ENCODE results near the gene VAT1L.

The VAT1L gene

GRCh38 chr16:77868052-77868451 is 79.7 kb downstream of the VAT1L start:
- DNase-seq (ENCODE audit: low read depth, low spot score) = no peak

DNA sequence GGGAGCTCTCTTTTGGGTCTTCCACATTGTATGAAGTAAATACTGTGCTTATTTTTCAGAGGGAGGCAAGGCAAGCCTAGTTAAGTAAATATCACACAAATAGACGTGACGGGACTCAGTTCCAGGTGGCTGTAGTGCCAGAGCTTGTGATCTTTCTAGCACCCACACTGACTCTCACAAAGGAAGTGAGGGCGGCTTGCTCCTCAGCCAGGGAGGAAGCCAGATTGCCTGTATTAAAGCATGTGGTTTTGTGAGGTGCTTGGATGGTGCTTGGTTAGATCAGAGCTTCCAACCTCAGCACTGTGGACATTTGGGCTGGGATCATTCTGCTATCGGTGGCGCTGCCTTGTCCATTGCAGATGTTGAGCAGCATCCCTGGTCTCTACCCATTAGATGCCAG is 80.1 kb downstream of the VAT1L start:
- DNase-seq (ENCODE audit: low read depth, low spot score) = no peak

DNA sequence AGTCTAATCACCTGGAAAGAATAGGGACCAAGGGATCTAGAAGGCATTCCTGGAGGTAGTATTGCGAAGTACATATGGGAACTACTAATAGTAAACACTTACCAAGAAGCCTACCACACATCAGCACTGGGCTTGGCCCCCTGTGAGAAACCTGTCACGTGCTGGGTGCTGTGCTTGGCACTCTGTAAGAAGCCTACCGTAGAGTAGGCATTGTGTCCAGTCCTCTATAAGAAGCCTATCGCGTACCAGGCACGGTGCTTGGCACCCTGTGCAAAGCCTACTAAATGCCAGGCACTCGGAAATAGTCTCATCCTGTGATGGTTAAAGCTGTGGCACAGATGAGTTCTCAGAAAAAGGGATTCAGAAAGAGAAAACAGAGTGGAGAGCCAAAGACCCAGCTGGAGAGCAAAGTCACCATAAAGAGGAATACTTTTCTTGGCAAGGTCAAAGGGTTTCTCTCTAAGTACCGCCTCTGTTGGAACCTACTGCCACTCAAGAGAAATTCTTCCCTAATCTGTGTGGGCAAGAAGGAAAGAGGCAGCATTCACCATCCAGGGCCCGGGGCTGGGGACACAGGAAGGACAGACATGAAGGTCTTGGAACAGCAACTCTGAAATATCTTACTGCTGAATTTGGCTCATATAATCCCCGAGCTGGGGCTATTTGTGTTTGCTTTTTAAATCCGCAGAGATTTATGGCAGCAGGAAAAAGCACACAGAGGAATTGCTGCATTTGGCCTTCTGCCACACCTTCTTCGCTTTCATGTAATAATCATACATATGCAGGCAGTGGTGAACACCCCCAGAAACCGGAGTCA is 81.8 kb downstream of the VAT1L start:
- DNase-seq (ENCODE audit: low read depth, low spot score) = no peak

GRCh38 chr16:77871932-77872331 is 83.6 kb downstream of the VAT1L start:
- no peak for DNase-seq (ENCODE audit: low read depth, low spot score)

GRCh38 chr16:77873066-77873465 is 84.7 kb downstream of the VAT1L start:
- no peak for DNase-seq (ENCODE audit: low read depth, low spot score)

DNA sequence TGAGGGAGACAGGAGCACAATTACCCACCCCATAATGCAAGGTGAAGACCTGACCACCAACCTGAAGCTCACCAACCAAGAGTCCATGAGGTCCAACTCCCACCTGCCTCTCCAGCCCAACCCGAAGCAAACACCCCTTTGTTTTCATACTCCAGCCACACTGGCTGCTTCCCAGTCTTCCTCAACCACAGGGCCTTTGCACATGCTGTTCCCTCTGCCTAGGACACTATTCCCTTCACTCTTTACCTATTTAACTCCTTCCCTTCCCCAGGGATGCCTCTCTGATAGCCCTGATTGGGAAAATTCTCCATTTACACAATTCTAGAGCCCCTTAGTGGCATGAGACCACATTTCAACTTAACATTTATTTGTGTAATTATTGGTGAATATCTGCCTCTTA is 86.0 kb downstream of the VAT1L start:
- no peak for DNase-seq (ENCODE audit: low read depth, low spot score)

DNA sequence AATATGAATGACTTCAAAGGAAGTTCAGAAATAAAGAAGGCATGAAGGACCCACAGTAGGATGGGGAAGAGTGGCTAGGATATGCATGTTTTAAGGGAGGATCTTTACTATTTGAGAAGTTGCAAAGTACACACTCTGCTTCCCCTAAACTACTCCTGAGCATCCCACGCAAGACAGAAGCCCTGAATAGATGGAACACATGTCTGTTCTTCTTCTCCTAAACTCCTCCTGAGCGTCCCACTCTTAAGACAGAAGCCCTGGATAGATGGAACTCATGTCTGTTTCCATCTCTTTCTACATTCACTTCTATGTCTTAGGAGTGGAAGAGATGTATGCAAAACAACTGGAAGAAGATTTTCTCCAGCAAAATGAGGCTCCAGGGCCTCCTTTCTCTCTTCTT is 88.4 kb downstream of the VAT1L start:
- DNase-seq (ENCODE audit: low read depth, low spot score) = no peak

DNA sequence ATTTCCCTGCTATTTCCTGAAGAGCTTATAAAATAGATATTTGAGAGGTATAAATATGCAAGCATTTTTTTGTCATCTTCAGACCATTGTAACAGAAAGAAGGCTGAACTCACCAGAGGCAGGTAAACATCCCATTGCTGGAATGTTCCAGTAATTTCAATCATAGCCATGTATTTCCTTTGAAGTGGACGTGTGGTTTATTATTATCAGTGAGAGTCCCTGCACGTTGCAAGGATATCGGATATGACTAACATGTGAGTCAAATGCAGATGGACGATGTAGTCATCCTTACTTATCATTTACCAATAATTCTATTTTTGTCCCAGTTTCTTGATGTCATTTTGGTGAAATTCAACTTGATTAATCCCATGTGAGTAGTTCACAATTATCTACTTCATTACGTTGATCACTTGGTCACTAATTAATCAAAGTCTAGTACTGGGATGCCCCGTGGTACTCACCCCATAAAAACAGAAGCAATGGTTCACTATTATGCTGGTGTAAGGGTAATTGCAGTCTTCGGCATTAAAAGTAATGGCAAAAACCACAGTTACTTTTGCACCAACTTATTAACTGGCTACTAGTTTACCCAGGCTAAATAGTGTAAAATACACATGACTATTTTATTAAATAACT is 89.5 kb downstream of the VAT1L start:
- DNase-seq (ENCODE audit: low read depth, low spot score) = no peak

DNA sequence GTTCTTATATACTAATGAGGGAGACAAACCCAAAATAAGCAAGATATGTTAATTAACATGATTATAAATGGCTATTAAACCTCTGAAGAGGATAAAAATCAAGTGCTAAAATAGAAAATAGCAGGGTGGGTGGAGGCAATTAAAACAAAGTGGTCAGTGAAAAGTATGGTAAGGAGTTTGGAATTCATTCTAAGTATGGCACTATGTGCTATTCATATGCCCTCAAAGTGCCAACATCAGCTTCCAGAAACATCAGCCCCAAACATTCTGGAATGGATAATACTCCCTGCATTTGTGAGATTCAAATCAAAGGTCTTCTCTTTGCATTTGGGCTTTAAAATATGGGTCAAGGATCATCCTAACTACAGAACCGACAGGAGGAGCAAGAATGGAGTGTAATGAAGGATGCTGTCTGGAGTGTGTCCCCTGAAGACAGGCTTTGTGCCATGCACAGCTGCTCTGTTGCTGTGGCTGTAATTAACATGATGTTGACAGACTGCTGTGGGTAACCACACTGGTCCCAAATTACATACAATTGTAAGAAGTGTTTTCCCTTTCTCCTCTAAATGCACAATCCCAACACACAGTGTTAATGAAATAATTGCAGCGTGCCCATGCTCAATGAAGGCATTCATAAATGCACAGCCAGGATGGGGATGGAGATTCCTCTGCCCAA is 93.1 kb downstream of the VAT1L start:
- no peak for DNase-seq (ENCODE audit: low read depth, low spot score)

GRCh38 chr16:77882358-77882757 is 94.0 kb downstream of the VAT1L start:
- no peak for DNase-seq (ENCODE audit: low read depth, low spot score)

GRCh38 chr16:77885571-77886295 is 97.4 kb downstream of the VAT1L start:
- no peak for DNase-seq (ENCODE audit: low read depth, low spot score)

DNA sequence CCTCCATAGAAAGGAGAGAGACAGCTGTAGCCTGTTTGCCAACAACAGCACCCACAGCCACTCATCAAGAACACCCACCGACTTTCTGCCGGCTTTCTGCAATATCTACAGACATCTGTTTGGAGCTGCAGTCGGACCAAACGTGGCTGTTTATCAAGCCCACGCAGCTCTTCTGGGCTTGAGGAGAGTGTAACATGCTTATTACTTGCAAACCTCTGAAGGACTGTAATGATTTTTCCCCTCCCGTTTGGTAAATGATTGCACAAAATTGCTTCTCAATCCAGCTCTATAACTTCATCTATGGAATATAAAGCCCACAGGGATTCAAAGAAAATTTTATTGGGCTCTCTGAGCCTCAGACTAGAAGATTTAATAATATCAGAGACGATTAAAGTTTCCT is 100.5 kb downstream of the VAT1L start:
- DNase-seq (ENCODE audit: low read depth, low spot score) = no peak

DNA sequence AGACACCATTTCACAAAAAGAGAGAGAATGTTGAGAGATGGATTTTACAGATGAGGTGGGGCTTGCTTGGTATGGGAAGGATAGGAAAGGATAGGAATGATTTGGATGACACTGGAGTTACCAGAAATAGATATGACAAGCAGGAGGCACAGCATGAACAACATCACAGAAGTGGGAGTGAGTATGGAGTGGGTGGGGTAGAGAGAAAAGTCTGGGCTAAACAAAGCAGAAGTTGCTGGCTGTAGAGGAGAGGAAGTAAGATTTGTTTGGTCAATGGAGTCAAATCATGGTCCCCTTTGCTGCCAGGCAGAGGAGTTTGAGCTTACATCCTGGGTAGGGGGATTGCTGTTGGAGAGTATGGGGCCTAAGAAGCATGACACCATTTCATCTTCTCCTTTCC is 101.7 kb downstream of the VAT1L start:
- DNase-seq (ENCODE audit: low read depth, low spot score) = no peak

DNA sequence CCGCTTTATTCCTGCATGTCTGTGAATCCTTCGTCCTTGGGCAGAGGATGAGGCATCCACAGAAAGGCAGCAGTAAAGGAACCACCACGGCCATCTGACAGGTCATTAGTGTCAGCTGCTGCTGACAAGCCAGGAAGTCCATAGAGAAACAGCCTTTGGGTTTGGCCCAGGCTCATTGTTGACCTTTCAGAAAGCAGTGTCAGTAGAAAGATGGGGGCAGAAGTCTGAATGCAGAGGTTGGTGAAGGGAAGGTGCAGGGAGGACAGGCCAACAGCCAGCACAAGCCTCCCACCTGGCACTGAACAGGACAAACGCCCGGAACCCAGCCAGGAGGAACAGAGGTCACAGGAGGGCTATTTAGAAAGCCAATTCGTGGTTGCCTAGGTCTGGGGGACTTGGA is 105.8 kb downstream of the VAT1L start:
- DNase-seq (ENCODE audit: low read depth, low spot score) = no peak

GRCh38 chr16:77895962-77896361 is 107.6 kb downstream of the VAT1L start:
- no peak for DNase-seq (ENCODE audit: low read depth, low spot score)

DNA sequence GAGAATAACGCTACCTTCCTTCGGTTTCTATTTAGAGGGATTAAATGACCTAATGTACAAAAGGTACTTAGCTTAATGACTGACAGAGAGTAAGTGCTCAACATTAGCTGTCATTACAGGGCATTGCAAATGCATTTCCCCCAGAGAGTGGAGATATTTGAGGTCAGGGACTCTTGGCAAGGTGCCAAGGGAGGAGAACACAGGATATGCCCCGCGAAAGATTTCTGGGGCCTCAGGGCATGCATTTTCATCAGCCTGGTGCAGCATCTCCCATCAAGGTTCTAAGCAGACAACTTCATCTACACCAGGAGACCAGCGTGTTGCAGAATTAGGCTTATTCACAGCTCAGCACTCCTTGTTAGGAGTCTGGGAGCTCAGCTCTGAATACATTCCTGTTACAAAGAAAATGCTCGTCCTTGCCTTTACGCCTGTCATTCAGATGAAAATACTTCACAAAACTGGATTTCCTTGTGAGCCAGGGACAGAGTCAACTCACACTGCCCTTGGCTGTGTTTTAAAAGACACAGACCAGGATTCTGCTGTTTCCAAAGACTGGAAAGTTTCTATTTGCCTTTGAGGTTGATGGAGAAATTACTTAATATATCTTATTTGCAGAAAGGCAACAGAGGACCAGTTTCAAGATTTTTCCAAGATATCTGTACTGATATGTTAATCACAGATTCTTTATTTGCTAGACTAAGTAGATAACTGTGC is 108.2 kb downstream of the VAT1L start:
- DNase-seq (ENCODE audit: low read depth, low spot score) = no peak

GRCh38 chr16:77897129-77897437 is 108.7 kb downstream of the VAT1L start:
- DNase-seq (ENCODE audit: low read depth, low spot score) = no peak

GRCh38 chr16:77897831-77898605 is 109.7 kb downstream of the VAT1L start:
- DNase-seq (ENCODE audit: low read depth, low spot score) = no peak

DNA sequence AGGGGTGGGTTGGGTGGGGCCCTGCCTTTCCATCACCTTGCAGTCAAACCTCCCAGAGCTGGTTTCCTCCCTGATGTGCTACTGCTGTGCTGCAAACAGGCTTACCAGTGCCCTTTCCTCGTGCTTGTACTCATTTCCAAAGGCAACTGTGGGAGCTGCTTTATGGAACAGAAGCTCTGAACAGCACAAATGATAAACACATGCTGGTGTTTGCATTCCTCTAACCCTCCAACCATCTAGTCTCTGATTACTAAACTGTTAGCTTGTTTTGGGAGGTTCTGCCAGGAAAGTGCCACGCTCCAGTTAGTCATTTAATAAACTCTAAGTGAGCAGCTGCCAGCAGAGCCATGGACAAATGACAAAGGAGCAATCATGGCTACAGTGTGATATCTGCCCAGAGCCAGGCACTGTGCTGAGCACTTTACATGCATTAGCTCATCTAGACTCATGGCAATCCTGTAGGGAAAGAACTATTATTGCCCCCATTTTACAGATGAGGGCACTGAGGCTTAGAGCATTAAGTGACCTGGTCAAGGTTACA is 110.4 kb downstream of the VAT1L start:
- DNase-seq (ENCODE audit: low read depth, low spot score) = no peak

DNA sequence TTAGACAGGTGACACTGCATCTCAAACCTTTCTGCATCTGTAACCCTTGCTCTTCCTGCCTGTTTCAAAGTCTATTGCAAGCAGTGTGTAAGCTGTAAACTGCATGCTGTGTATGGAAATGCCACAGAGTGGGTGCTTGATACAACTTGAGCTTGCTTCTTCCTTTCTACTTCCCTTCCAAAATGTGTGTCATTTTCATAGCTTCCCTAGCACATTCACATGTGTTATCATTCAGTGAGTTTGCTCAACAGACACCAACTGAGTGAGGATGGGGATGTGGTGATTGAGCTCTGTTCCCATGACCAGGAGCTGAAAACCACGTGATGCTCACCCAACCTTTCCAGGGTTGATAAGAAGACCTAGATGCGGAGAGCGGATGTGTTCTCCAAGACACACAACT is 111.1 kb downstream of the VAT1L start:
- DNase-seq (ENCODE audit: low read depth, low spot score) = no peak
